ENCODE measurements around the gene CLEC7A. TPM values are rescaled to one million over a fixed set of nuclear protein-coding genes. Genes with fewer than 3 reads are reported as not detected.

CLEC7A gene
- total RNA-seq, 1 donor from 2014 or later: 6.0 TPM

DNA sequence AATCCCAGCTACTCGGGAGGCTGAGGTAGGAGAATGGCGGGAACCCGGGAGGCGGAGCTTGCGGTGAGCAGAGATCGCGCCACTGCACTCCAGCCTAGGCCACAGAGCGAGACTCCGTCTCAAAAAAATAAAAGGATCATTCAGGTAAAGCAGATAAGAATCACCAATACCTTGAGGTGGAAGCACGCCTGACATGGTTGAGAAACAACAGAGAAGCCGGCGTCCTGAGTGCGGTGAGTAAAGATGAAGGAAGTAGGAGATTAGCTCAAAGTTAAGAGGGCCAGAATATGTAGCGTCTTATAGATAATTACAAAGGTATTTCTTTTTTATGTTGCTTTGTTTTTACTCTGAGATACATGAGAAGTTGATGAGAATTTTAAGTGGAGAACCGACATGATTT, 14.7 kb downstream of the CLEC7A start:
- intact Hi-C loops (cut with DNase I): no loop called here
- H3K36me3 ChIP-seq: no peaks in the 10 kb centered on the region
- no peak overlapping the region for H3K27ac ChIP-seq
- TF ChIP-seq, protein P1, sequence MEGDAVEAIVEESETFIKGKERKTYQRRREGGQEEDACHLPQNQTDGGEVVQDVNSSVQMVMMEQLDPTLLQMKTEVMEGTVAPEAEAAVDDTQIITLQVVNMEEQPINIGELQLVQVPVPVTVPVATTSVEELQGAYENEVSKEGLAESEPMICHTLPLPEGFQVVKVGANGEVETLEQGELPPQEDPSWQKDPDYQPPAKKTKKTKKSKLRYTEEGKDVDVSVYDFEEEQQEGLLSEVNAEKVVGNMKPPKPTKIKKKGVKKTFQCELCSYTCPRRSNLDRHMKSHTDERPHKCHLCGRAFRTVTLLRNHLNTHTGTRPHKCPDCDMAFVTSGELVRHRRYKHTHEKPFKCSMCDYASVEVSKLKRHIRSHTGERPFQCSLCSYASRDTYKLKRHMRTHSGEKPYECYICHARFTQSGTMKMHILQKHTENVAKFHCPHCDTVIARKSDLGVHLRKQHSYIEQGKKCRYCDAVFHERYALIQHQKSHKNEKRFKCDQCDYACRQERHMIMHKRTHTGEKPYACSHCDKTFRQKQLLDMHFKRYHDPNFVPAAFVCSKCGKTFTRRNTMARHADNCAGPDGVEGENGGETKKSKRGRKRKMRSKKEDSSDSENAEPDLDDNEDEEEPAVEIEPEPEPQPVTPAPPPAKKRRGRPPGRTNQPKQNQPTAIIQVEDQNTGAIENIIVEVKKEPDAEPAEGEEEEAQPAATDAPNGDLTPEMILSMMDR (IDR thresholded peaks at IDR 0.05): no peak
- no peaks in the 10 kb centered on the region for H3K4me1 ChIP-seq
- no peak for DNase-seq (ENCODE audit: low spot score in 2 of 2)
- no peaks in the 10 kb centered on the region for H3K27me3 ChIP-seq
- H3K4me3 ChIP-seq: no peak overlapping the region
- no peaks in the 10 kb centered on the region for H3K9me3 ChIP-seq

DNA sequence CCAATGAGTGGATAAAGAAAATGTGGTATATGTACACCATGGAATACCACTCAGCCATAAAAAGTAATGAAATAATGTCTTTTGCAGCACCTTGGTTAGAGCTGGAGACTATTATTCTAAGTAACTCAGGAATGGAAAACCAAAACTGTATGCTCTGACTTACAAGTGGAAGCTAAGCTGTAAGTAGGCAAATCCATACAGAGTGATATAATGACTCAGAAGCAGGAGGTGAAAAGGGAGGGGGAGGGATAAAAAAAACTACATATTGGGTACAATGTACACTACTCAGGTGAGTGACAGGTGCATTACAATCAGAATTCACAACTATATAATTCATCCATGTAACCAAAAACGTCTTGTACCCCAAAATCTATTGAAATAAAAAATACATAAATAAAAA, 16.1 kb downstream of the CLEC7A start:
- Histone ChIP-seq H3K4me3 (no peak overlapping the region), H3K27ac (no peak overlapping the region), H3K4me1 (no peaks in the 10 kb centered on the region), H3K9me3 (no peaks in the 10 kb centered on the region), H3K36me3 (no peaks in the 10 kb centered on the region), H3K27me3 (no peaks in the 10 kb centered on the region)
- intact Hi-C loops (cut with DNase I): no loop called here
- DNase-seq (ENCODE audit: low spot score in 2 of 2): no peak
- TF ChIP-seq, protein P1 (IDR thresholded peaks at IDR 0.05): no peak

DNA sequence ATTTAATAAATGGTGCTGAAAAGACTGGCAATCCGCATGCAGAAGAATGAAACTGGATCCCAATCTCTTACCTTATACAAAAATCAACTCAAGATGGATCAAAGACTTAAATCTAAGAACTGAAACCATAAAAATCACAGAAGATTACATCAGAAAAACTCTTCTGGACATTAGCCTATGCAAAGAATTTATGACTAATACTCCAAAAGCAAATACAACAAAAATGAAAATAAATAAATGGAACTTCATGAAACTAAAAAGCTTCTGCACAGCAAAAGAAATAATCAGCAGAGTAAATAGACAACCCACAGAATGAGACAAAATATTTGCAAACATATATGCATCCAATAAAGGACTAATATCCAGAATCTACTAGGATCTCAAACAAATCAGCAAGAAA, 16.9 kb downstream of the CLEC7A start:
- TF ChIP-seq, protein P1 (IDR thresholded peaks at IDR 0.05): no peak
- Histone ChIP-seq H3K4me3 (no peak overlapping the region), H3K36me3 (no peaks in the 10 kb centered on the region), H3K27ac (no peak overlapping the region), H3K27me3 (no peaks in the 10 kb centered on the region), H3K4me1 (no peaks in the 10 kb centered on the region), H3K9me3 (no peaks in the 10 kb centered on the region)
- no peak for DNase-seq (ENCODE audit: low spot score in 2 of 2)
- intact Hi-C loops (cut with DNase I): no loop called here

DNA sequence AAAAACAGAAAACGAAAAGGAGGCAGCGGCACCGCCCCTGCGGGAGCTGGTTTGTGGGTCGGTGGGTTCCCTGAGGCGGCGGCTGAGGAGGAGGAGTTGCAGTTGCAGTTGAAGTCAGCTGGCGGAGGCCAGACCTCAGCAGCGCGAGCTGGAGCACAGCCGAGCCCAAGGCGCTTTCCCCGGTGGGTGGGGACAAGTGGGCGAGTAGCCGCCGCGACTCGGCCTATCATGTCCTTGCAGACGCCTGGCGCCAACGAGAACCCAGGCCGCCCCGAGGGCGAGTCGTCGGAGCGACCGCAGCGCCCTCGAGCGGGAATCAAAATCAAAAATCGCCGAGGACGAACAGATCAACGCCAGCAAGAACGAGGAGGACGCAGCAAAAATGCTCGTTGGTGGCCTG, 18.5 kb downstream of the CLEC7A start:
- TF ChIP-seq, protein P1 (IDR thresholded peaks at IDR 0.05): no peak
- Histone ChIP-seq H3K4me3 (no peak overlapping the region), H3K27me3 (no peaks in the 10 kb centered on the region), H3K27ac (no peak overlapping the region), H3K36me3 (no peaks in the 10 kb centered on the region), H3K9me3 (no peaks in the 10 kb centered on the region), H3K4me1 (no peaks in the 10 kb centered on the region)
- intact Hi-C loops (cut with DNase I): no loop called here
- DNase-seq (ENCODE audit: low spot score in 2 of 2): no peak

DNA sequence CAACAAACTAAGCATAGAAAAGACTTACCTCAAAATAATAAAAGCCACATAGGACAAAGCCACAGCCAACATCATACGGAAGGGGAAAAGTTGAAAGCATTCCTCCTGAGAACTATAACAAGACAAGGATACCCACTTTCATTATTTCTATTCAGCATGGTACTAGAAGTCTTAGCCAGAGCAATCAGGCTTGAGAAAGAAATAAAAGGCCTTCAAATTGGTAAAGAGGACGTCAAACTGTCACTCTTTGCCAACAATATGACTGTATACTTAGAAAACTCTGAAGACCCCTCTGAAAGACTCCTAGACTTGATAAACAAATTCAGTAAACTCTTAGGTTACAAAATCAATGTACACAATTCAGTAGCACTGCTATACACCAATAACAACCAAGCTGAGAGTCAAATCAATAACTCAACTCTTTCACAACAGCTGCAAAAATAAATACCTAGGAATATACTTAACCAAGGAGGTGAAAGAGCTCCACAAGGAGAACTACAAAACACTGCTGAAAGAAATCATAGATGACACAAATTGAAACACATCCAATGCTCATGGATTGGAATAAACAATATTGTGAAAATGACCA, 19.6 kb downstream of the CLEC7A start:
- no peaks in the 10 kb centered on the region for H3K9me3 ChIP-seq
- H3K4me1 ChIP-seq: no peaks in the 10 kb centered on the region
- DNase-seq (ENCODE audit: low spot score in 2 of 2): no peak
- no peaks in the 10 kb centered on the region for H3K27me3 ChIP-seq
- no peak overlapping the region for H3K4me3 ChIP-seq
- TF ChIP-seq, protein P1 (IDR thresholded peaks at IDR 0.05): no peak
- intact Hi-C loops (cut with DNase I): no loop called here
- no peak overlapping the region for H3K27ac ChIP-seq
- H3K36me3 ChIP-seq: no peaks in the 10 kb centered on the region

DNA sequence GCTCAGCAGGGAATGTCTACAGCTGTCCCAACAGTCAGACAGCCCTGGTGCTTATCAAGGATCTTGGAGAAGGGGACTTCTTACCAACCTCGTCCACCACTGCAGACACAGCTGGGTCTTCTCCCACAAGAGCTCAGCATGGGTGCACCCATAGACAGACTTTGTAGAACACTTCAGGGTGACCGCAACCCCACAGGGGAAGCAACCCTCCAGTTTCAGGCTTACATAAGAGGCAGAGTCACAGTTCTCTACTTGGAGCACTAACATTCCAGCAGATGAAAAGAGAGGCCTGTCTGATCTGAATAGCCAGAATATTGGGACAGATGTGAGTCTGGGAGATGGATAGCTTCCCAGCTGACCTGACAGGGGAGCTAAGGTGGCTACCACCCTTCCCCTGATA, 27.7 kb downstream of the CLEC7A start:
- H3K9me3 ChIP-seq: no peaks in the 10 kb centered on the region
- no peak overlapping the region for H3K27ac ChIP-seq
- no peak overlapping the region for H3K4me3 ChIP-seq
- H3K4me1 ChIP-seq: no peaks in the 10 kb centered on the region
- no peaks in the 10 kb centered on the region for H3K36me3 ChIP-seq
- TF ChIP-seq, protein P1 (IDR thresholded peaks at IDR 0.05): no peak
- intact Hi-C loops (cut with DNase I): no loop called here
- no peaks in the 10 kb centered on the region for H3K27me3 ChIP-seq
- no peak for DNase-seq (ENCODE audit: low spot score in 2 of 2)

Measured in ascending aorta (tissue), 2 donors.